ENCODE data around the gene GAREM1.
"Not testable (repeated sequence)": the region's sequence is repeated elsewhere in the genome, so short reads cannot be mapped to it uniquely, and the experiment has no call there.

GAREM1 gene

GRCh38 chr18:32349728-32350395, 120.8 kb downstream of the GAREM1 start:
- Mint-ChIP-seq H3K9me3 (no peaks in the 10 kb centered on the region), H3K27ac (ENCODE audit: low read depth) (no peak overlapping the region), H3K27me3 (peaks cover 17% of the 10 kb centered on the region), H3K36me3 (ENCODE audit: insufficient read depth) (no peaks in the 10 kb centered on the region), H3K4me1 (no peaks in the 10 kb centered on the region), H3K4me3 (no peak overlapping the region)
- DNase-seq (ENCODE audit: low spot score in 2 of 2) = no peak
- ATAC-seq (replicated peaks; ENCODE audit: extremely low read depth, poor library complexity, severe bottlenecking) = no peak

DNA sequence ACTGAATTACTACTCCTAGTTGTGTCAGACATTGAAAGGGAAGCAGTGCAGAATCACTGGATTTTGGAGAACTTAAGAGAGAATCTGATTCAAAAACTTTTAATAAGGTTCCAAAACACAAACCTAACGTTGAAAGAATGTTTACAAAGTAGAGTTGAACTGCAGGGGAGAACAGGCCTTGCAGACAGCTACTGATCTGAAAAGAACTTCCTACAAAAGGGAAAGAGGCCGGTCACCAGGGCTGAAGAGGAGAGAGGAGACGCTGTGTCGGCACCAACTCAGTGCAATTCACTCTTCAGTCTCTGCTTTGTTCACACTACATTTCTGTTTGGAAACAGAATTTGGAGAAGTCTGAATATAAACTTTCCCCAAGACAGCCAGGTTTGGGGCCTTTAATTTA, 124.0 kb downstream of the GAREM1 start:
- peaks cover 9% of the 10 kb centered on the region for H3K27me3 Mint-ChIP-seq
- no peaks in the 10 kb centered on the region for H3K36me3 Mint-ChIP-seq (ENCODE audit: insufficient read depth)
- ATAC-seq (replicated peaks; ENCODE audit: extremely low read depth, poor library complexity, severe bottlenecking) (no peak), DNase-seq (ENCODE audit: low spot score in 2 of 2) (no peak)
- H3K4me1 Mint-ChIP-seq = no peaks in the 10 kb centered on the region
- no peaks in the 10 kb centered on the region for H3K9me3 Mint-ChIP-seq
- H3K4me3 Mint-ChIP-seq = no peak overlapping the region
- no peak overlapping the region for H3K27ac Mint-ChIP-seq (ENCODE audit: low read depth)

GRCh38 chr18:32343634-32344033, 127.0 kb downstream of the GAREM1 start:
- H3K9me3 Mint-ChIP-seq = no peaks in the 10 kb centered on the region
- no peaks in the 10 kb centered on the region for H3K36me3 Mint-ChIP-seq (ENCODE audit: insufficient read depth)

GRCh38 chr18:32341112-32341511, 129.6 kb downstream of the GAREM1 start:
- H3K4me3 Mint-ChIP-seq; H3K27ac Mint-ChIP-seq (ENCODE audit: low read depth); ATAC-seq (replicated peaks; ENCODE audit: extremely low read depth, poor library complexity, severe bottlenecking); H3K36me3 Mint-ChIP-seq (ENCODE audit: insufficient read depth); H3K4me1 Mint-ChIP-seq; DNase-seq (ENCODE audit: low spot score in 2 of 2); H3K27me3 Mint-ChIP-seq; H3K9me3 Mint-ChIP-seq: not testable (repeated sequence)

More at GRCh38 chr18:32343634-32344033, 127.0 kb downstream of the GAREM1 start:
- Mint-ChIP-seq H3K4me1 (no peaks in the 10 kb centered on the region), H3K27ac (ENCODE audit: low read depth) (no peak overlapping the region), H3K4me3 (no peak overlapping the region), H3K27me3 (peaks cover 9% of the 10 kb centered on the region)
- DNase-seq (ENCODE audit: low spot score in 2 of 2) = no peak
- no peak for ATAC-seq (replicated peaks; ENCODE audit: extremely low read depth, poor library complexity, severe bottlenecking)

GRCh38 chr18:32339045-32339444, 131.6 kb downstream of the GAREM1 start:
- Mint-ChIP-seq H3K4me1 (no peaks in the 10 kb centered on the region), H3K36me3 (ENCODE audit: insufficient read depth) (no peaks in the 10 kb centered on the region), H3K4me3 (no peak overlapping the region), H3K27me3 (peaks cover 6% of the 10 kb centered on the region), H3K9me3 (no peaks in the 10 kb centered on the region), H3K27ac (ENCODE audit: low read depth) (no peak overlapping the region)
- ATAC-seq (replicated peaks; ENCODE audit: extremely low read depth, poor library complexity, severe bottlenecking) = no peak
- no peak for DNase-seq (ENCODE audit: low spot score in 2 of 2)

- Mint-ChIP-seq H3K27ac (ENCODE audit: low read depth) (no peak overlapping the region), H3K36me3 (ENCODE audit: insufficient read depth) (no peaks in the 10 kb centered on the region), H3K4me1 (no peaks in the 10 kb centered on the region), H3K4me3 (no peak overlapping the region), H3K27me3 (no peaks in the 10 kb centered on the region), H3K9me3 (no peaks in the 10 kb centered on the region)
- ATAC-seq (replicated peaks; ENCODE audit: extremely low read depth, poor library complexity, severe bottlenecking) (no peak), DNase-seq (ENCODE audit: low spot score in 2 of 2) (no peak)
Measured at GRCh38 chr18:32337821-32338220, 132.9 kb downstream of the GAREM1 start.

DNA sequence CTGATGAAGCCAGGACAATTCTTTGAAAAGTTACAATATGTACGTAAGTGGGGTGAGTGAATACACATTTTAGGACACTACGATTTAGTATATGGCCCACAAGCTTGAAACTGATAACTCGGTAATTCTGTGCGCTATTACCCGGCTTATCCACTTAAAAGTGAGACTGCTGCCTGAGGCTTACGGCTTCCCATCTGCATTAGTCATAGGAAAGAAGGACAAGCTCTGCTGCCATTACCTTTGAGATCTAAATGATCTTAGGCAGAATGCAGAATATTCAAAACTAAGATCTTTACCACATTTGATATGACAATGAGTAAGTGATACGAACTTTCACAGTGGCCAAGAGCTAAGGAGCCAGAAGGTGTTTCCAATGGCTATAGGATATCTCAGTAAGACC, 133.3 kb downstream of the GAREM1 start:
- Mint-ChIP-seq H3K4me1 (no peaks in the 10 kb centered on the region), H3K27ac (ENCODE audit: low read depth) (no peak overlapping the region), H3K27me3 (no peaks in the 10 kb centered on the region), H3K36me3 (ENCODE audit: insufficient read depth) (no peaks in the 10 kb centered on the region), H3K4me3 (no peak overlapping the region), H3K9me3 (no peaks in the 10 kb centered on the region)
- DNase-seq (ENCODE audit: low spot score in 2 of 2) = no peak
- no peak for ATAC-seq (replicated peaks; ENCODE audit: extremely low read depth, poor library complexity, severe bottlenecking)

DNA sequence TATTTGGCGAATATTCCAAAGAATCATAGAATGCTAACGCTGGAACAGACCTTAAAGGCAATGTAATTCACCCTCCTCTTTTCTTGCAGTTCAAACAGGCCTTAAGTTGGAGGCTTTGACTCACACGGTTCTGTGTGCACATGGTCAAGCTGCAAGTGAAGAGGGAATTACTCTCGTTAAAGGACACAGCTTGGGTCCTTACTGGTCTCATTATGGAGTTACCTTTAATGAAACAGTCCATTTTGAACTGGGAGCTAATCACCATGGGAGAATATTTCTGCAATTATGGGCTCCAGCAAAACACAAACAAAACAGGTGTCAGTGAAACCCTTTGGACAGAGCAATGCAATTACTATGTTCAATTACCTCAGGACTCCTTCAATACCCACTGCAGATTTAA, 135.5 kb downstream of the GAREM1 start:
- ATAC-seq (replicated peaks; ENCODE audit: extremely low read depth, poor library complexity, severe bottlenecking) = no peak

GRCh38 chr18:32333781-32334180, 136.9 kb downstream of the GAREM1 start:
- Mint-ChIP-seq H3K27ac (ENCODE audit: low read depth) (no peak overlapping the region), H3K9me3 (no peaks in the 10 kb centered on the region), H3K4me3 (no peak overlapping the region), H3K36me3 (ENCODE audit: insufficient read depth) (no peaks in the 10 kb centered on the region), H3K4me1 (no peaks in the 10 kb centered on the region), H3K27me3 (peaks cover 4% of the 10 kb centered on the region)
- ATAC-seq (replicated peaks; ENCODE audit: extremely low read depth, poor library complexity, severe bottlenecking) (no peak), DNase-seq (ENCODE audit: low spot score in 2 of 2) (no peak)

More for the DNA sequence above, 135.5 kb downstream of the GAREM1 start:
- Mint-ChIP-seq H3K4me1 (no peaks in the 10 kb centered on the region), H3K9me3 (no peaks in the 10 kb centered on the region), H3K27ac (ENCODE audit: low read depth) (no peak overlapping the region), H3K36me3 (ENCODE audit: insufficient read depth) (no peaks in the 10 kb centered on the region), H3K27me3 (no peaks in the 10 kb centered on the region), H3K4me3 (no peak overlapping the region)
- DNase-seq (ENCODE audit: low spot score in 2 of 2) = no peak

DNA sequence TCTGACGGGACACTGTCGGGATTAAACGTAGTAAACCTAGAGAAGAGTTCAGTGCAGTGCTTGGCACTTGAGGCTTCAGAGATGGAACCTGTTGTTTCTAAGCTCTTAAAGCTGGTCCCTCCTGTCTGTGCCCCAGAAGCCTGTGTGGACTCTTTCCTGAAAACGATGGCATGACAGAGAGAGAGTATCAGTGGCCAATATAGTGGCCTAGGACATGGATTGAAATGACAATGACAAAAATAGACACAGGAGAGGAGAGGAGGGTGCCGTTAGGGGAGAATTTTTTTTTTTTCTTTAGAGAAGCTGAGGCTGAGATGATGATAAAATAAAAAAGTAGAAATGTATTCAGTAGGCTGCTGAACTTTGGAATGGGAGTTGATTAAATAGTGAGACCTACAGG, 138.0 kb downstream of the GAREM1 start:
- H3K4me1 Mint-ChIP-seq = no peaks in the 10 kb centered on the region
- no peak overlapping the region for H3K27ac Mint-ChIP-seq (ENCODE audit: low read depth)
- no peak for DNase-seq (ENCODE audit: low spot score in 2 of 2)
- H3K36me3 Mint-ChIP-seq (ENCODE audit: insufficient read depth) = no peaks in the 10 kb centered on the region
- H3K4me3 Mint-ChIP-seq = no peak overlapping the region
- no peaks in the 10 kb centered on the region for H3K9me3 Mint-ChIP-seq
- peaks cover 9% of the 10 kb centered on the region for H3K27me3 Mint-ChIP-seq
- no peak for ATAC-seq (replicated peaks; ENCODE audit: extremely low read depth, poor library complexity, severe bottlenecking)

DNA sequence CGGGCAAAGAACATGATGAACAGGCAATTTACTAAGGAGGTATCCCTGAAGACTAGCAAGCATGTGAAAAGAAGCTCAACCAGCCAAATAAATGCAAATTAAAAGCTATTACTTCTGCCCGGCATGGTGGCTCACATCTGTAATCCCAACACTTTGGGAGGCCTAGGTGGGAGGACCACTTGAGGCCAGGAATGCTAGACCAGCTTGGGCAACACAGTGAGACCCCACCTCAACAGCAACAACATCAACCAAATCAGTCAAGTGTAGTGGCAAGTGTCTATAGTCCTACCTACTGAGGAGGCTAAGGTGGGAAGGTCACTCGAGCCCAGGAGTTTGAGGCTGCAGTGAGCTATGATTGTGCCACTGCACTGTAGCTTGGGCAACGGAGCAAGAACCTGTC, 141.7 kb downstream of the GAREM1 start:
- peaks cover 30% of the 10 kb centered on the region for H3K27me3 Mint-ChIP-seq
- H3K36me3 Mint-ChIP-seq (ENCODE audit: insufficient read depth) = no peaks in the 10 kb centered on the region
- H3K27ac Mint-ChIP-seq (ENCODE audit: low read depth) = no peak overlapping the region
- no peaks in the 10 kb centered on the region for H3K4me1 Mint-ChIP-seq
- H3K4me3 Mint-ChIP-seq = no peak overlapping the region
- no peak for DNase-seq (ENCODE audit: low spot score in 2 of 2)
- ATAC-seq (replicated peaks; ENCODE audit: extremely low read depth, poor library complexity, severe bottlenecking) = no peak
- no peaks in the 10 kb centered on the region for H3K9me3 Mint-ChIP-seq

GRCh38 chr18:32328379-32328778, 142.3 kb downstream of the GAREM1 start:
- Mint-ChIP-seq H3K27me3 (peaks cover 36% of the 10 kb centered on the region), H3K27ac (ENCODE audit: low read depth) (no peak overlapping the region), H3K4me3 (no peak overlapping the region), H3K9me3 (no peaks in the 10 kb centered on the region), H3K4me1 (no peaks in the 10 kb centered on the region), H3K36me3 (ENCODE audit: insufficient read depth) (no peaks in the 10 kb centered on the region)
- ATAC-seq (replicated peaks; ENCODE audit: extremely low read depth, poor library complexity, severe bottlenecking) (no peak), DNase-seq (ENCODE audit: low spot score in 2 of 2) (no peak)

DNA sequence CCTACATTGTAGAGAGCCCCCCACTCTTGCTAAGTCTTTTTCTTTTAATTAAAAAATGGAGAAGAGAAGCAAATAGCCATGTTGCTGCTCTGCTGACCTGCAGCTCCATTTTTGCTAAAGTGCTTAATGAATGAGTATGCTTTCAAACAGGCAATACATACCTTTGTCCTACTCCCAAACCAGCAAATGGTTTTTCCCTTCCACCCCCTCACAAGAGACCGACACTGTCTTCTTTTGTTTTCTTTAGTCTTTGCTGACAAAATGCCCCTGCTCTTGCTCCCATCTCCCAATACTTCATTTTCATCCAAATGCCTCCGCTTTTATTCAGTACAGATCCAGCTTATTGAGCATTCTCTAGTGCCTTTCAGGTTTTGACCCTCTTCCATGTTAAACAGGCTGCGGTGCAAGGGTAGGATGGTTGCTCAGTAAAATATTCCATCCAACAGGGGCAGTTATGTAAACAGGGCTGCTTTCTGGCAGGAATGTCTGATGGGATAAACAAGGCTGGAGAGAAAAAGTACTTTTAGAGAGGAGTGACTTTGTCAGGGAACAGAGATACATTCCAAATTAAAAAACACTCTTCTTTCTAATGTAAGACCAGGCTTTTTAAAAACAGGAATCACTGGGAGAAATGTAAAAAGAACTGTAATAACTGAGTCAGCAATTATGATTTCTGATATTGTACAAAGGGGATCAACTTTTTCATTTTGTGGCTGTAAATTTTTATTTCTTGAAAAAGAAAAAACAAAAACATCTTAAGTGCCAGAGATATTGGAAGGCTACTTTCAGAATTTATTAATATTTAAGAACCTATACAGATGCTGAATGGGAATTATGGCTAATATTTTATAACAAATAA, 144.0 kb downstream of the GAREM1 start:
- ATAC-seq (replicated peaks; ENCODE audit: extremely low read depth, poor library complexity, severe bottlenecking) = no peak
- H3K9me3 Mint-ChIP-seq = no peaks in the 10 kb centered on the region
- no peaks in the 10 kb centered on the region for H3K36me3 Mint-ChIP-seq (ENCODE audit: insufficient read depth)
- DNase-seq (ENCODE audit: low spot score in 2 of 2) = no peak
- H3K4me1 Mint-ChIP-seq = no peaks in the 10 kb centered on the region
- H3K27me3 Mint-ChIP-seq = peaks cover 40% of the 10 kb centered on the region
- no peak overlapping the region for H3K4me3 Mint-ChIP-seq
- no peak overlapping the region for H3K27ac Mint-ChIP-seq (ENCODE audit: low read depth)

Data from central memory CD8-positive, alpha-beta T cell (primary cell).